ENCODE data around the gene DEPDC4. TPM values are rescaled to one million over a fixed set of nuclear protein-coding genes. Genes with fewer than 3 reads are reported as not detected.
"Not testable (repeated sequence)": the region's sequence is repeated elsewhere in the genome, so short reads cannot be mapped to it uniquely, and the experiment has no call there.

The DEPDC4 gene
- polyA plus RNA-seq, 1 donor from 2014 or later: 1.2 TPM

DNA sequence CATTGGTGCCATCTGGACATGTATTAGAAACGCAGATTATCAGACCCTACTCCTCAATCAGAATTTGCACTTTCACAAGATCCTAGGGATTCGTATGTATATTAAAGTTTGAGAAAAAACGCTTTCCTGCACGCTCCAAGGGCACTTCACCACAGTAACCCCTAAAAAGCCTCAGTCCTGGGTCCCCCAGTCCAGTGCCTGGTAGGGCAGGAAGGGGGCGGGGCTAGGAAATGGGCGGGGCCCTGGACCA, 369 bp downstream of the DEPDC4 start:
- Histone ChIP-seq H2AFZ (ENCODE audit: low read depth, low read length) (peak overlapping the region; percentile 95), H3K27ac (ENCODE audit: low read length) (peak overlapping the region; percentile 95)
- TF ChIP-seq EP300 (conservative IDR thresholded peaks at IDR 0.05; ENCODE audit: poor library complexity, severe bottlenecking) (no peak), RAD21 (conservative IDR thresholded peaks at IDR 0.05) (no peak), EZH2 (IDR thresholded peaks at IDR 0.05; ENCODE audit: borderline replicate concordance, insufficient read depth, low read length, poor library complexity, severe bottlenecking) (no peak), MXI1 (conservative IDR thresholded peaks at IDR 0.05; ENCODE audit: poor library complexity, severe bottlenecking) (no peak), TAF1 (IDR thresholded peaks at IDR 0.05; ENCODE audit: low read depth) (no peak), SMC3 (conservative IDR thresholded peaks at IDR 0.05; ENCODE audit: poor library complexity) (no peak)
- TF ChIP-seq, protein P1, sequence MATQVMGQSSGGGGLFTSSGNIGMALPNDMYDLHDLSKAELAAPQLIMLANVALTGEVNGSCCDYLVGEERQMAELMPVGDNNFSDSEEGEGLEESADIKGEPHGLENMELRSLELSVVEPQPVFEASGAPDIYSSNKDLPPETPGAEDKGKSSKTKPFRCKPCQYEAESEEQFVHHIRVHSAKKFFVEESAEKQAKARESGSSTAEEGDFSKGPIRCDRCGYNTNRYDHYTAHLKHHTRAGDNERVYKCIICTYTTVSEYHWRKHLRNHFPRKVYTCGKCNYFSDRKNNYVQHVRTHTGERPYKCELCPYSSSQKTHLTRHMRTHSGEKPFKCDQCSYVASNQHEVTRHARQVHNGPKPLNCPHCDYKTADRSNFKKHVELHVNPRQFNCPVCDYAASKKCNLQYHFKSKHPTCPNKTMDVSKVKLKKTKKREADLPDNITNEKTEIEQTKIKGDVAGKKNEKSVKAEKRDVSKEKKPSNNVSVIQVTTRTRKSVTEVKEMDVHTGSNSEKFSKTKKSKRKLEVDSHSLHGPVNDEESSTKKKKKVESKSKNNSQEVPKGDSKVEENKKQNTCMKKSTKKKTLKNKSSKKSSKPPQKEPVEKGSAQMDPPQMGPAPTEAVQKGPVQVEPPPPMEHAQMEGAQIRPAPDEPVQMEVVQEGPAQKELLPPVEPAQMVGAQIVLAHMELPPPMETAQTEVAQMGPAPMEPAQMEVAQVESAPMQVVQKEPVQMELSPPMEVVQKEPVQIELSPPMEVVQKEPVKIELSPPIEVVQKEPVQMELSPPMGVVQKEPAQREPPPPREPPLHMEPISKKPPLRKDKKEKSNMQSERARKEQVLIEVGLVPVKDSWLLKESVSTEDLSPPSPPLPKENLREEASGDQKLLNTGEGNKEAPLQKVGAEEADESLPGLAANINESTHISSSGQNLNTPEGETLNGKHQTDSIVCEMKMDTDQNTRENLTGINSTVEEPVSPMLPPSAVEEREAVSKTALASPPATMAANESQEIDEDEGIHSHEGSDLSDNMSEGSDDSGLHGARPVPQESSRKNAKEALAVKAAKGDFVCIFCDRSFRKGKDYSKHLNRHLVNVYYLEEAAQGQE (IDR thresholded peaks at IDR 0.05; ENCODE audit: borderline replicate concordance): no peak
- TF ChIP-seq, protein P2, sequence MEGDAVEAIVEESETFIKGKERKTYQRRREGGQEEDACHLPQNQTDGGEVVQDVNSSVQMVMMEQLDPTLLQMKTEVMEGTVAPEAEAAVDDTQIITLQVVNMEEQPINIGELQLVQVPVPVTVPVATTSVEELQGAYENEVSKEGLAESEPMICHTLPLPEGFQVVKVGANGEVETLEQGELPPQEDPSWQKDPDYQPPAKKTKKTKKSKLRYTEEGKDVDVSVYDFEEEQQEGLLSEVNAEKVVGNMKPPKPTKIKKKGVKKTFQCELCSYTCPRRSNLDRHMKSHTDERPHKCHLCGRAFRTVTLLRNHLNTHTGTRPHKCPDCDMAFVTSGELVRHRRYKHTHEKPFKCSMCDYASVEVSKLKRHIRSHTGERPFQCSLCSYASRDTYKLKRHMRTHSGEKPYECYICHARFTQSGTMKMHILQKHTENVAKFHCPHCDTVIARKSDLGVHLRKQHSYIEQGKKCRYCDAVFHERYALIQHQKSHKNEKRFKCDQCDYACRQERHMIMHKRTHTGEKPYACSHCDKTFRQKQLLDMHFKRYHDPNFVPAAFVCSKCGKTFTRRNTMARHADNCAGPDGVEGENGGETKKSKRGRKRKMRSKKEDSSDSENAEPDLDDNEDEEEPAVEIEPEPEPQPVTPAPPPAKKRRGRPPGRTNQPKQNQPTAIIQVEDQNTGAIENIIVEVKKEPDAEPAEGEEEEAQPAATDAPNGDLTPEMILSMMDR (IDR thresholded peaks at IDR 0.05; ENCODE audit: poor library complexity, severe bottlenecking): no peak

DNA sequence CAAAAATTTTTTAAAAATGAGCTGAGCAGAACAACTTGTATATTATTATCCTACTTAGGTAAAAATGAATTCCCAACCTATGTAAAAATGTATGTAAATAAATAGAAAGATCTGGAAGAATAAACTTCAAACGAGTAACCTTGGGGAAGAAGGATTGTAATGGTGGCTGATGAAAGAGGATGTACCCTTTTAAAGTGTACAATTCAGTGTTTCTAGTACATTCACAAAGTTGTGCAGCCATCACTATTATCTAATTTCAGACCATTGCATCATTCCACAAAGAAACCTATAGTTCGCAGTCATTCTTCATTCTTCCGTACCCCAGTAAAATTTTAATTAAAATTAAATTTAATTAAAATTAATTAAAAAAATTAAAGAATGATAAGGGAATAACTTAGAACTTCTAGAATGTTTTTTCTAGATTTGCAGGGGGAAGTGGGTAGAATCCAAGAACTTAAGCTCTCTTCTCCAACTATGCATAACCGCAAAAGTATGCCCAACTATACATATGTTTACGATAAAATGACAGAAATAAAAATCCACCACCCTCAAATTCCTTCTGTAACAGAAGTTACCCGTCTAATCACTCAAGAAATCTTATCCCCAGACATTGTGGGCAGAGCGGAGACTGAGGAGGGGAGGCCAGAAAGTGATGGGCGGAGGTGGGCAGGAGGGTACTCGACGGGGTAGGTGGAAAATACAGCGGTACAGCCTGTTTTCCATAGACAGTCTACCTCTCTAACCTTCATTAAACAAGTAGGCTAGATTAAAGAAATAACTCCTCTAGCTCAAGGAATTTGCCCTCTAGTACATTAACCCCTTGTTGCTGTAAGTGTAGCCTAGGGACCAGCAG, 921 bp downstream of the DEPDC4 start:
- Histone ChIP-seq H4K20me1 (ENCODE audit: insufficient read depth) (peaks cover 2% of the 10 kb centered on the region), H3F3A (ENCODE audit: insufficient read depth, low read length, poor library complexity, severe bottlenecking) (no peaks in the 10 kb centered on the region), H3K4me3 (ENCODE audit: low read length) (peak overlapping the region; percentile 92), H3K27ac (ENCODE audit: low read length) (peak overlapping the region; percentile 95), H3K79me2 (replicated peaks; ENCODE audit: insufficient read depth, low read length) (peaks cover 36% of the 10 kb centered on the region), H3K9me2 (ENCODE audit: insufficient read depth, low read length) (no peaks in the 10 kb centered on the region), H2AFZ (ENCODE audit: low read depth, low read length) (peak overlapping the region; percentile 95), H3K36me3 (ENCODE audit: insufficient read depth, low read length) (no peaks in the 10 kb centered on the region), H3K27me3 (ENCODE audit: insufficient read depth, low read depth, low read length) (no peaks in the 10 kb centered on the region), H3K4me2 (ENCODE audit: low read length) (peak overlapping the region; percentile 91), H3K9me3 (ENCODE audit: low read length) (no peaks in the 10 kb centered on the region), H3K9ac (ENCODE audit: low read length) (peak overlapping the region; percentile 96)
- TF ChIP-seq, protein P2 (IDR thresholded peaks at IDR 0.05; ENCODE audit: poor library complexity, severe bottlenecking): no peak
- no peak for TF ChIP-seq EP300 (conservative IDR thresholded peaks at IDR 0.05; ENCODE audit: poor library complexity, severe bottlenecking)
- TF ChIP-seq TAF1 (IDR thresholded peaks at IDR 0.05; ENCODE audit: low read depth): no peak

More for the DNA sequence above, 369 bp downstream of the DEPDC4 start:
- peaks cover 4% of the 10 kb centered on the region for H4K20me1 ChIP-seq (ENCODE audit: insufficient read depth)
- no peaks in the 10 kb centered on the region for H3K9me3 ChIP-seq (ENCODE audit: low read length)
- no peaks in the 10 kb centered on the region for H3F3A ChIP-seq (ENCODE audit: insufficient read depth, low read length, poor library complexity, severe bottlenecking)
- no peaks in the 10 kb centered on the region for H3K27me3 ChIP-seq (ENCODE audit: insufficient read depth, low read depth, low read length)
- peak overlapping the region; percentile 91 for H3K4me2 ChIP-seq (ENCODE audit: low read length)
- no peaks in the 10 kb centered on the region for H3K9me2 ChIP-seq (ENCODE audit: insufficient read depth, low read length)
- H3K9ac ChIP-seq (ENCODE audit: low read length): peak overlapping the region; percentile 96
- H3K4me3 ChIP-seq (ENCODE audit: low read length): peak overlapping the region; percentile 92
- peaks cover 41% of the 10 kb centered on the region for H3K79me2 ChIP-seq (replicated peaks; ENCODE audit: insufficient read depth, low read length)
- H3K36me3 ChIP-seq (ENCODE audit: insufficient read depth, low read length): no peaks in the 10 kb centered on the region

GRCh38 chr12:100265107-100265506, 1.8 kb downstream of the DEPDC4 start:
- not testable (repeated sequence) for H3K9me2 ChIP-seq (ENCODE audit: insufficient read depth, low read length); H3K27ac ChIP-seq (ENCODE audit: low read length)

More at GRCh38 chr12:100265107-100265506, 1.8 kb downstream of the DEPDC4 start:
- not testable (repeated sequence) for H3K9me3 ChIP-seq (ENCODE audit: low read length); H4K20me1 ChIP-seq (ENCODE audit: insufficient read depth); H3K36me3 ChIP-seq (ENCODE audit: insufficient read depth, low read length); H3K9ac ChIP-seq (ENCODE audit: low read length); H2AFZ ChIP-seq (ENCODE audit: low read depth, low read length); H3K27me3 ChIP-seq (ENCODE audit: insufficient read depth, low read depth, low read length); H3K4me3 ChIP-seq (ENCODE audit: low read length); H3F3A ChIP-seq (ENCODE audit: insufficient read depth, low read length, poor library complexity, severe bottlenecking); H3K4me2 ChIP-seq (ENCODE audit: low read length)
- H3K79me2 ChIP-seq (replicated peaks; ENCODE audit: insufficient read depth, low read length): peaks cover 27% of the 10 kb centered on the region

Data from neural cell (in vitro differentiated cells).